Trophoblast cell (in vitro differentiated cells and primary cell): ENCODE results near the gene GDF11.
"Not testable (repeated sequence)": the region's sequence is repeated elsewhere in the genome, so short reads cannot be mapped to it uniquely, and the experiment has no call there.

Source experiments
- DNase-seq, 2 donors: peaks; one replicate each; pipeline ENCODE4 v3.0.0-alpha.2; 2016
- H2AFZ ChIP-seq: 2 replicates; pipeline ENCODE4 v1.6.1; 2013; ENCODE audit warnings: low read length, moderate library complexity, mild to moderate bottlenecking; ENCODE audit not compliant: insufficient read depth, poor library complexity
- H2AK5ac ChIP-seq: 2 replicates; pipeline ENCODE4 v1.6.1; 2013; ENCODE audit warnings: mild to moderate bottlenecking, low read length
- H2BK120ac ChIP-seq: 2 replicates; pipeline ENCODE4 v1.6.1; 2013; ENCODE audit warnings: low read length, mild to moderate bottlenecking, moderate library complexity; ENCODE audit not compliant: insufficient read depth, poor library complexity
- H2BK12ac ChIP-seq: 2 replicates; pipeline ENCODE4 v1.6.1; 2013; ENCODE audit warnings: mild to moderate bottlenecking, low read length, moderate library complexity
- H2BK5ac ChIP-seq: 2 replicates; pipeline ENCODE4 v1.6.1; 2013; ENCODE audit warnings: low read length, low read depth, moderate library complexity, mild to moderate bottlenecking; ENCODE audit not compliant: poor library complexity
- H3K14ac ChIP-seq: 2 replicates; pipeline ENCODE4 v1.6.1; 2013; ENCODE audit warnings: mild to moderate bottlenecking, low read length
- H3K18ac ChIP-seq: 2 replicates; pipeline ENCODE4 v1.6.1; 2013; ENCODE audit warnings: mild to moderate bottlenecking, low read length
- H3K23ac ChIP-seq: 2 replicates; pipeline ENCODE4 v1.6.1; 2013; ENCODE audit warnings: low read length
- H3K27ac ChIP-seq: 2 replicates; pipeline ENCODE4 v1.5.1; 2013; ENCODE audit warnings: low read depth, mild to moderate bottlenecking, inconsistent platforms, low read length, moderate library complexity
- H3K27me3 ChIP-seq: 2 replicates; pipeline ENCODE4 v1.6.1; 2013; ENCODE audit warnings: inconsistent platforms, mild to moderate bottlenecking, low read length, moderate library complexity; ENCODE audit not compliant: insufficient read depth
- H3K36me3 ChIP-seq, 2 experiments: 1 replicate in 1 of 2; 2 replicates in 1 of 2; pipeline ENCODE4 v1.6.1; 2013; ENCODE audit warnings: low read length in 2 of 2, mild to moderate bottlenecking in 2 of 2, moderate library complexity in 1 of 2; ENCODE audit not compliant: insufficient read depth in 2 of 2, control insufficient read depth in 1 of 2
- H3K4ac ChIP-seq: 2 replicates; pipeline ENCODE4 v1.6.1; 2013; ENCODE audit warnings: low read depth, mild to moderate bottlenecking, low read length, moderate library complexity
- H3K4me1 ChIP-seq, 2 experiments: 1 replicate in 1 of 2; 2 replicates in 1 of 2; pipeline ENCODE4 v1.6.1; 2013; ENCODE audit warnings: low read length in 2 of 2, mild to moderate bottlenecking in 2 of 2, moderate library complexity in 1 of 2; ENCODE audit not compliant: insufficient read depth in 2 of 2, control insufficient read depth in 1 of 2
- H3K4me2 ChIP-seq: 2 replicates; pipeline ENCODE4 v1.6.1; 2013; ENCODE audit warnings: inconsistent platforms, mild to moderate bottlenecking, low read length, moderate library complexity
- H3K4me3 ChIP-seq: 2 replicates; pipeline ENCODE4 v1.5.1; 2013; ENCODE audit warnings: mild to moderate bottlenecking, low read depth, low read length, inconsistent platforms
- H3K79me1 ChIP-seq: one replicate; pipeline ENCODE4 v1.6.1; 2013; ENCODE audit warnings: low read length
- H3K79me2 ChIP-seq: 2 replicates; pipeline ENCODE4 v1.6.1; 2013; ENCODE audit warnings: low read length, mild to moderate bottlenecking; ENCODE audit not compliant: control insufficient read depth, insufficient read depth, poor library complexity
- H3K9ac ChIP-seq: 2 replicates; pipeline ENCODE4 v1.6.1; 2013; ENCODE audit warnings: mild to moderate bottlenecking, low read length
- H3K9me3 ChIP-seq: 2 replicates; pipeline ENCODE4 v1.6.1; 2013; ENCODE audit warnings: low read depth, mild to moderate bottlenecking, control low read depth, inconsistent platforms, low read length; ENCODE audit not compliant: insufficient read depth
- H4K12ac ChIP-seq: 2 replicates; pipeline ENCODE4 v1.6.1; 2013; ENCODE audit warnings: low read depth, mild to moderate bottlenecking, low read length, moderate library complexity
- H4K8ac ChIP-seq: 2 replicates; pipeline ENCODE4 v1.6.1; 2013; ENCODE audit warnings: low read depth, mild to moderate bottlenecking, low read length, moderate library complexity
- H4K91ac ChIP-seq: one replicate; pipeline ENCODE4 v1.6.1; 2013; ENCODE audit warnings: low read depth, mild to moderate bottlenecking, low read length, moderate library complexity
- WGBS: extraction: QIAGEN DNeasy Blood & Tissue Kit; methylation state at CpG from one replicate; pipeline ENCODE4 v1.1.7; 2013; ENCODE audit warnings: missing lambda C conversion rate; ENCODE audit not compliant: insufficient read length, insufficient coverage; ENCODE audit errors: extremely low coverage; 5-methylcytosine and 5-hydroxymethylcytosine counted together

GDF11 gene

GRCh38 chr12:55748230-55748993 lies 5.5 kb downstream of the GDF11 start:
- Histone ChIP-seq H4K12ac (no peak overlapping the region), H3K9me3 (no peaks in the 10 kb centered on the region), H4K91ac (no peak overlapping the region), H2BK12ac (no peak overlapping the region), H3K79me2 (peaks cover 9% of the 10 kb centered on the region), H3K23ac (no peak overlapping the region), H2AK5ac (no peak overlapping the region), H2BK5ac (no peak overlapping the region), H2AFZ (no peak overlapping the region), H4K8ac (no peak overlapping the region), H3K79me1 (peaks cover 13% of the 10 kb centered on the region), H3K4me3 (no peak overlapping the region), H3K14ac (no peak overlapping the region), H3K36me3 (peaks cover 11 to 38% of the 10 kb centered on the region in 2 experiments), H3K9ac (no peak overlapping the region), H3K27me3 (no peaks in the 10 kb centered on the region), H2BK120ac (no peak overlapping the region), H3K27ac (no peak overlapping the region), H3K18ac (no peak overlapping the region), H3K4me1 (peaks cover 15 to 20% of the 10 kb centered on the region in 2 experiments), H3K4me2 (no peak overlapping the region), H3K4ac (no peak overlapping the region)
- no peak for DNase-seq
- WGBS = no CpG with 5 or more reads among the region's 18 CpGs

- peaks cover 19 to 58% of the 10 kb centered on the region in 2 experiments for H3K36me3 ChIP-seq
- no peaks in the 10 kb centered on the region for H3K9me3 ChIP-seq
- H3K4me1 ChIP-seq = no peaks in the 10 kb centered on the region
- H3K27me3 ChIP-seq = no peaks in the 10 kb centered on the region
- no peak overlapping the region for H2BK5ac ChIP-seq
- H3K79me1 ChIP-seq = no peaks in the 10 kb centered on the region
- DNase-seq = no peak
- H4K8ac ChIP-seq = no peak overlapping the region
- WGBS = no CpG with 5 or more reads among the region's 2 CpGs
- no peak overlapping the region for H3K4me3 ChIP-seq
- H3K18ac ChIP-seq = no peak overlapping the region
- no peak overlapping the region for H3K4ac ChIP-seq
- H3K14ac ChIP-seq = no peak overlapping the region
- no peak overlapping the region for H2AK5ac ChIP-seq
- no peak overlapping the region for H4K91ac ChIP-seq
- H4K12ac ChIP-seq = no peak overlapping the region
- H2BK120ac ChIP-seq = no peak overlapping the region
- H3K27ac ChIP-seq = no peak overlapping the region
- H3K79me2 ChIP-seq = no peaks in the 10 kb centered on the region
- no peak overlapping the region for H2BK12ac ChIP-seq
- H2AFZ ChIP-seq = no peak overlapping the region
- no peak overlapping the region for H3K23ac ChIP-seq
- no peak overlapping the region for H3K4me2 ChIP-seq
- H3K9ac ChIP-seq = no peak overlapping the region
These were observed 12.3 kb downstream of the GDF11 start for GRCh38 chr12:55755246-55755645.

GRCh38 chr12:55757701-55758100 lies 14.8 kb downstream of the GDF11 start:
- no peaks in the 10 kb centered on the region for H3K79me2 ChIP-seq
- no peaks in the 10 kb centered on the region for H3K27me3 ChIP-seq
- H3K4me3 ChIP-seq = no peak overlapping the region
- H3K9me3 ChIP-seq = no peaks in the 10 kb centered on the region
- H3K4me1 ChIP-seq = no peaks in the 10 kb centered on the region
- H3K4me2 ChIP-seq = no peak overlapping the region
- H2BK120ac ChIP-seq = no peak overlapping the region
- H3K9ac ChIP-seq = no peak overlapping the region
- no peak overlapping the region for H3K18ac ChIP-seq
- DNase-seq = no peak
- no peak overlapping the region for H4K91ac ChIP-seq
- H4K8ac ChIP-seq = no peak overlapping the region
- H3K4ac ChIP-seq = no peak overlapping the region
- no peaks in the 10 kb centered on the region for H3K79me1 ChIP-seq
- no CpG with 5 or more reads among the region's 2 CpGs for WGBS
- H2BK12ac ChIP-seq = no peak overlapping the region
- no peak overlapping the region for H3K27ac ChIP-seq
- H3K36me3 ChIP-seq = peaks cover 26 to 39% of the 10 kb centered on the region in 2 experiments
- no peak overlapping the region for H4K12ac ChIP-seq
- no peak overlapping the region for H3K23ac ChIP-seq
- H3K14ac ChIP-seq = no peak overlapping the region
- H2AFZ ChIP-seq = no peak overlapping the region
- no peak overlapping the region for H2BK5ac ChIP-seq
- H2AK5ac ChIP-seq = no peak overlapping the region

- not testable (repeated sequence) for H2AFZ ChIP-seq, H3K79me2 ChIP-seq, H3K4me1 ChIP-seq, H3K9me3 ChIP-seq, H2BK5ac ChIP-seq, H3K23ac ChIP-seq, H2BK12ac ChIP-seq, H2AK5ac ChIP-seq, DNase-seq, H3K18ac ChIP-seq, H3K14ac ChIP-seq, H3K27ac ChIP-seq, H2BK120ac ChIP-seq, H3K27me3 ChIP-seq, H3K79me1 ChIP-seq, H4K12ac ChIP-seq, H3K9ac ChIP-seq, H4K8ac ChIP-seq, H3K4me2 ChIP-seq, H3K4me3 ChIP-seq, H4K91ac ChIP-seq, H3K4ac ChIP-seq
- peaks cover 27 to 39% of the 10 kb centered on the region in 2 experiments for H3K36me3 ChIP-seq
- WGBS = no CpG with 5 or more reads among the region's 4 CpGs
These were observed 15.7 kb downstream of the GDF11 start for GRCh38 chr12:55758575-55758974.
